ENCODE results near the gene SREK1IP1. TPM values are rescaled to one million over a fixed set of nuclear protein-coding genes. Genes with fewer than 3 reads are reported as not detected.

The SREK1IP1 gene
- 10 to 100 TPM; 17.8 to 31.0 TPM for polyA plus RNA-seq

DNA sequence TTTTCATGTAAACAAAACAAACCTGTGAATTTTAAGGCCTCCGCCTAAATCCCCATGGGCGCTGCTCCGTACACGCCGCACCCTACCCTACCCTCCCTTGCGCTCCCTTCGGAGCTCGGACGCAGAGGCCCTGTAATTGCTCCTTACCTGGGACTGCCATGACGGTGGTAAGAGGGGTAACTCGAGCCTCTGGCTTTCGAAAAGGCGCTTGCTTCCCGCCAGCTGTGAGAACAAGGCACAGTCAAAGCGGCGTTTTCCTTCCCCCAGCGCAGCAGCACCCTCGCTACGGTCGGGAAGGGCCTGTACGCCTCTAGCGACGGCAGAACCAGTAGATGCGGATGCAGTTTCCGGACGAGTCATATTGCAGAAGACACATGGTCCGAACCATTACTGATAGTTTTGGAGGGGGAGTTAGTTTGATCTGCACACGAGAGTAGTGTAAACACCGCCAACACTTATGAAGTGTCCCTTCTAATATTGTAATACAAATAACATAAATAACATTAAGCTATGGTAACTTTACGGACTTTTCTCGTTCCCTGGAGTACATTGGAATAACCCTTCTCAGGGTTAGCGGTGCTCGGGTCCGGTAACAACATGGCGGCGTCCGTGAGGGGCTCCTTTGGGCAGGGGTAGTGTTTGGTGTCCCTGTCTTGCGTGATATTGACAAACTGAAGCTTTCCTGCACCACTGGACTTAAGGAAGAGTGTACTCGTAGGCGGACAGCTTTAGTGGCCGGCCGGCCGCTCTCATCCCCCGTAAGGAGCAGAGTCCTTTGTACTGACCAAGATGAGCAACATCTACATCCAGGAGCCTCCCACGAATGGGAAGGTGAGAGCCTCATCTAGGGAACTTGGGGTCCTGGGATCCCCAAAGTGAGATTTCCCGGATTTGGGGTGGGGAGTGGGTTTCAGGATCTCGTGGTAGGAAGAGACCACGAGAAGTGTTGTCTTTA lies at the start of gene SREK1IP1, which contains the start of gene CWC27:
Gene SREK1IP1 (minus strand): TSS at position 334 of the 955 bp plus-strand sequence. CDS start 174 bp downstream, at position 160.
Gene CWC27 (plus strand): TSS at position 573 of the 955 bp plus-strand sequence. CDS start 217 bp downstream, at position 790.
- Histone ChIP-seq H3K4me1 (ENCODE audit: control insufficient read depth in 2 of 2, insufficient read depth in 2 of 2, low read length in 1 of 2) (peaks cover 0 to 4% of the 10 kb centered on the region in 2 donors), H3K27ac (ENCODE audit: low read depth in 2 of 2, low read length in 1 of 2) (peak within 1 kb of the TSS; percentile 89 to 93), H3K27me3 (ENCODE audit: control insufficient read depth in 1 of 2, insufficient read depth in 2 of 2, low read length in 2 of 2) (no peaks in the 10 kb centered on the region), H3K9me3 (ENCODE audit: control insufficient read depth in 2 of 2, insufficient read depth in 1 of 2, low read depth in 1 of 2, low read length in 1 of 2) (no peaks in the 10 kb centered on the region), H3K4me3 (ENCODE audit: low read depth in 1 of 2, low read length in 2 of 2) (peak within 1 kb of the TSS; percentile 72 to 95), H3K36me3 (ENCODE audit: control insufficient read depth in 2 of 2, insufficient read depth in 2 of 2, low read length in 1 of 2) (no peaks in the 10 kb centered on the region)
- 0% methylated on average over 48 of the region's 48 CpGs for WGBS, 2 donors

DNA sequence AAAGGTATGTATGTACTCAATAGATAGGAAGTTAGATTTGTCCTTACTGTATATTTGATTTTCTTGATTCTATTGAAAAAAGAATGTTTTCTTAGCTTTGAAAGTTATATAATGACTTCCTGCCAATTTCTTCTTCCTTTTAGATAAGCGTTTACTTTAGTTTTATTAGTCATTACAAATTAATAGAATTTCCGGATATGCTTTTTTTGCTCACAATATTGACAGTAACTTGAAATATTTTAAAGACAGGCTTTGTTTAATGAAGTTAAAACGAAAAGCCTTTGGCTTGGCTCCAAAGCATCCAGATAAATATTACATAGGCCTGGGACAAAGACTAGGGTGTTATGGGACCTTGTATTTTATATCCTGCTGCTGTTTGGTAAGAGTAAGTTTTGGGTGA lies 49.8 kb upstream of the SREK1IP1 start:
- Histone ChIP-seq H3K9me3 (ENCODE audit: control insufficient read depth in 2 of 2, insufficient read depth in 1 of 2, low read depth in 1 of 2, low read length in 1 of 2) (no peaks in the 10 kb centered on the region), H3K27ac (ENCODE audit: low read depth in 2 of 2, low read length in 1 of 2) (no peak overlapping the region), H3K36me3 (ENCODE audit: control insufficient read depth in 2 of 2, insufficient read depth in 2 of 2, low read length in 1 of 2) (no peaks in the 10 kb centered on the region), H3K4me3 (ENCODE audit: low read depth in 1 of 2, low read length in 2 of 2) (no peak overlapping the region), H3K27me3 (ENCODE audit: control insufficient read depth in 1 of 2, insufficient read depth in 2 of 2, low read length in 2 of 2) (no peaks in the 10 kb centered on the region), H3K4me1 (ENCODE audit: control insufficient read depth in 2 of 2, insufficient read depth in 2 of 2, low read length in 1 of 2) (no peaks in the 10 kb centered on the region)
- 43% methylated on average over 3 of the region's 3 CpGs for WGBS, 2 donors

DNA sequence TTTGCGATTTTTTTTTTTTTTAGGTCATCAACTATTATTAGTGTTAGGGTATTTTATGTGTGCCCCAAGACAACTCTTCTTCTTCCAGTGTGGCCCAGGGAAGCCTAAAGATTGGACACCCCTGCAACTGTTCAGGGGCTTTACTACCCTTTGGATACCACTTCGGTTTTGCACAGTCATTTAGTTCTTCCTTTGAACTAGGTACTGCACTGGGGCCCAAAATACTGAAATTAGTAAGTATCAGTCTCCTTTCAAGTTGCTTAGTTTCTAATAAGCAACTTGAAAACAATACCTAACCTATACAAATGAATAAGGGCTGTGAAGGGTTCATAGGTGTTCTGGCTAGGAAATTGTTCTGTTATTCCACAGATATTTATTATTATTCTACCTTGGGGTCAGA lies 45.6 kb upstream of the SREK1IP1 start:
- Histone ChIP-seq H3K4me3 (ENCODE audit: low read depth in 1 of 2, low read length in 2 of 2) (no peak overlapping the region), H3K4me1 (ENCODE audit: control insufficient read depth in 2 of 2, insufficient read depth in 2 of 2, low read length in 1 of 2) (no peaks in the 10 kb centered on the region), H3K27ac (ENCODE audit: low read depth in 2 of 2, low read length in 1 of 2) (no peak overlapping the region), H3K9me3 (ENCODE audit: control insufficient read depth in 2 of 2, insufficient read depth in 1 of 2, low read depth in 1 of 2, low read length in 1 of 2) (no peaks in the 10 kb centered on the region), H3K36me3 (ENCODE audit: control insufficient read depth in 2 of 2, insufficient read depth in 2 of 2, low read length in 1 of 2) (no peaks in the 10 kb centered on the region), H3K27me3 (ENCODE audit: control insufficient read depth in 1 of 2, insufficient read depth in 2 of 2, low read length in 2 of 2) (no peaks in the 10 kb centered on the region)
- WGBS, 2 donors = 78 to 79% methylated on average over 2 of the region's 2 CpGs

DNA sequence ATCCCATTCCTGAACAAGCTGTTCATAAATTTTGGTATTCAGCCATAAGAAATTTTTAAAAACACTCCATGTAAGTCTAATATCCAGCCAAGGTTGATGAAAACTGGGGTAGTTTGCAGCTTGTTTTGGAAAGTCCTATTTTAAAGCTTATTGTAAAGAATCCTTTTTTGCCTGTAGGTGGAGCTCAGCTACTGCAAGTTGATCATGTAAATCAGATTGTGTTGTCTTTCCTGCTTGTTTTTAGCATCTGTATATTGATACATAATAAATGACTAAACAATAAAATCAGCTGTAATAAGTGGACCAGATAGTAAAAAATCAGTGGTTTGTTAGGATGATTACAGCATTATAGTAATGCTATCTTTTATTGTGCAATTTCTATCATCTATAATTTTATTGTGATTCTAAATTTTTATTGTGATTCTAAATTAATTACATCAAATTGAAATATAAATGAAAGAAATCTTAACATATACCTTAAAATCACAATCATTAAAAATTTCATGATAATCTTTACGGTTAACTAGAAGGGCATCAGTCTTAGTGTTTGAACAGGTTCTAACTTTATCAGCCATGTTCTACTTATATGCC lies 42.7 kb upstream of the SREK1IP1 start:
- 85 to 93% methylated on average over 1 of the region's 1 CpG for WGBS, 2 donors
- H3K4me1 ChIP-seq (ENCODE audit: control insufficient read depth in 2 of 2, insufficient read depth in 2 of 2, low read length in 1 of 2) = no peaks in the 10 kb centered on the region

DNA sequence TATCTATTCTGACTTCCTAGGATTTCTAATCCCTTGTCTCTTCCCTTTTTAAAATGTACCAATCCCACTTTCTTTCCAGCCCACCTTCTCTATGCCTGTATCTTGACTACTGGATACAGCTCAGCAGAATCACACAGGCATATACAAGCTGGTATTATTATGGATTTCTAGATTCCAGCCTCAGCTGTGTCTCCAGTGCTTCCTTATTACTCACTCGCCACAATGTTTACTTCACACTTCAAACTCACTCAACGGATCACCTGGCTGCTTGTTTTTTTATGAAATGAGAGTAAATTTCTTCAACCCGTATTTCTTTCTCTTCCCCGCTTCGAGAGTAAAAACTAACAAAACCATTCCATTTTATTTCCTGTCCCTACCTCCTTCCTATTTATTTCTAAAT lies 39.0 kb upstream of the SREK1IP1 start:
- H3K36me3 ChIP-seq (ENCODE audit: control insufficient read depth in 2 of 2, insufficient read depth in 2 of 2, low read length in 1 of 2) = no peaks in the 10 kb centered on the region

More for the DNA sequence above, 42.7 kb upstream of the SREK1IP1 start:
- H3K9me3 ChIP-seq (ENCODE audit: control insufficient read depth in 2 of 2, insufficient read depth in 1 of 2, low read depth in 1 of 2, low read length in 1 of 2) = no peaks in the 10 kb centered on the region
- H3K27me3 ChIP-seq (ENCODE audit: control insufficient read depth in 1 of 2, insufficient read depth in 2 of 2, low read length in 2 of 2) = no peaks in the 10 kb centered on the region
- H3K36me3 ChIP-seq (ENCODE audit: control insufficient read depth in 2 of 2, insufficient read depth in 2 of 2, low read length in 1 of 2) = no peaks in the 10 kb centered on the region
- H3K27ac ChIP-seq (ENCODE audit: low read depth in 2 of 2, low read length in 1 of 2) = no peak overlapping the region
- H3K4me3 ChIP-seq (ENCODE audit: low read depth in 1 of 2, low read length in 2 of 2) = no peak overlapping the region

DNA sequence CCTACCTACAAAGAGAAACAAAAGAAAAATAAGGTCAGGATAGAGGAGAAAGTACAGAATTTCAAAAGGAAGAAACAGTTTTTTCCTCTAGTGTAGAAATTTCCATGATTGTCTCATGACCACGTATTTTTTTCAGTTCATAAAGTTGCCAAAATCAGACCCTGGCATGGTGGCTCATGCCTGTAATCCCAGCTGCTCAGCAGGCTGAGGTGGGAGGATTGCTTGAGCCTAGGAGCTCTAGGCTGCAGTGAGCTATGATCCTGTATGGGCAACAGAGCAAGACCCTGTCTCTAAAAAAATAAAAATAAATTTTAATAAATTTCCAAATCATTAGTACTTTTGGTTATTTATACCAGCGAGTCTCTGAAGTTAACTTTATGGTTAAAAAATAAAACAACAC lies 38.0 kb upstream of the SREK1IP1 start:
- H3K9me3 ChIP-seq (ENCODE audit: control insufficient read depth in 2 of 2, insufficient read depth in 1 of 2, low read depth in 1 of 2, low read length in 1 of 2) = no peaks in the 10 kb centered on the region
- no peaks in the 10 kb centered on the region for H3K36me3 ChIP-seq (ENCODE audit: control insufficient read depth in 2 of 2, insufficient read depth in 2 of 2, low read length in 1 of 2)
- 86% methylated on average over 2 of the region's 2 CpGs for WGBS, 2 donors
- no peak overlapping the region for H3K27ac ChIP-seq (ENCODE audit: low read depth in 2 of 2, low read length in 1 of 2)
- H3K27me3 ChIP-seq (ENCODE audit: control insufficient read depth in 1 of 2, insufficient read depth in 2 of 2, low read length in 2 of 2) = no peaks in the 10 kb centered on the region
- H3K4me3 ChIP-seq (ENCODE audit: low read depth in 1 of 2, low read length in 2 of 2) = no peak overlapping the region
- H3K4me1 ChIP-seq (ENCODE audit: control insufficient read depth in 2 of 2, insufficient read depth in 2 of 2, low read length in 1 of 2) = no peaks in the 10 kb centered on the region

More for the DNA sequence above, 39.0 kb upstream of the SREK1IP1 start:
- H3K4me1 ChIP-seq (ENCODE audit: control insufficient read depth in 2 of 2, insufficient read depth in 2 of 2, low read length in 1 of 2) = no peaks in the 10 kb centered on the region
- no peak overlapping the region for H3K27ac ChIP-seq (ENCODE audit: low read depth in 2 of 2, low read length in 1 of 2)
- no peaks in the 10 kb centered on the region for H3K27me3 ChIP-seq (ENCODE audit: control insufficient read depth in 1 of 2, insufficient read depth in 2 of 2, low read length in 2 of 2)
- no peak overlapping the region for H3K4me3 ChIP-seq (ENCODE audit: low read depth in 1 of 2, low read length in 2 of 2)
- 76 to 85% methylated on average over 5 of the region's 5 CpGs for WGBS, 2 donors
- H3K9me3 ChIP-seq (ENCODE audit: control insufficient read depth in 2 of 2, insufficient read depth in 1 of 2, low read depth in 1 of 2, low read length in 1 of 2) = no peaks in the 10 kb centered on the region

DNA sequence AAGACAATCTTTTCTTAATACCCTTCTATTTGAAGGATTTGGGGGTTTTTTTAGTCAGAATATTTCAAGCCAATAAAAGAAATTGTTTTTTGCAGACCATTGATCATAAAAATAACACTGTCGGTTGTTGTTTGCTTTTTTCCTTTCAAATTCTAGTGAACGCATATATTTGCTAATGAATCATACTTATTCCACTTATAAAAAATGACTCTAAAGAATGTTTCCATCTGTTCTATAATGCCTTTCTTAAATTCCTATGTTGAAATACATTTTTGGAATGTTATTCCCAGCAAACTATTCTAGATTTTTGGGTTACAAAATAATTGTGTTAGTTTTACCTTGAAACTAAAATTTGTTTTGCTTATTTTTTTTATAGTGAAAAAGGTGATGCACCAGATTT lies 32.4 kb upstream of the SREK1IP1 start:
- Histone ChIP-seq H3K9me3 (ENCODE audit: control insufficient read depth in 2 of 2, insufficient read depth in 1 of 2, low read depth in 1 of 2, low read length in 1 of 2) (no peaks in the 10 kb centered on the region), H3K27ac (ENCODE audit: low read depth in 2 of 2, low read length in 1 of 2) (no peak overlapping the region), H3K27me3 (ENCODE audit: control insufficient read depth in 1 of 2, insufficient read depth in 2 of 2, low read length in 2 of 2) (no peaks in the 10 kb centered on the region), H3K4me1 (ENCODE audit: control insufficient read depth in 2 of 2, insufficient read depth in 2 of 2, low read length in 1 of 2) (no peaks in the 10 kb centered on the region), H3K4me3 (ENCODE audit: low read depth in 1 of 2, low read length in 2 of 2) (no peak overlapping the region), H3K36me3 (ENCODE audit: control insufficient read depth in 2 of 2, insufficient read depth in 2 of 2, low read length in 1 of 2) (no peaks in the 10 kb centered on the region)
- 91% methylated on average over 2 of the region's 2 CpGs for WGBS, 2 donors

DNA sequence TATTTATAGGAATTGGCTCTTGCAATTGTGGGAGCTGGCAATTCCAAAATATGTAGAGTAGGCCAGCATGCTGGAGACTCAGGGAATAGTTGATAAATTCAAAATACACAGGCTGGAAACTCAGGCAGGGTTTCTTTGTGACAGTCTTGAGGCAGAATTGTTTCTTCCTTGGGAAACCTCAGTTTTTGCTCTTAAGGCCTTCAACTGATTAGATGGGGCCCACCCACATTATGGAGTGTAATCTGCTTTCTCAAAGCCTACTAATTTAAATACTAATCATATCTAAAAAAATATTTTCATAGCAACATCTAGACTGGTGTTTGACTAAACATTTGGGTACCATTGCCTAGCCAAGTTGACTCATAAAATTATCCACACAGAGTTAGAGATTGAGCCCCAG lies 27.8 kb upstream of the SREK1IP1 start:
- H3K36me3 ChIP-seq (ENCODE audit: control insufficient read depth in 2 of 2, insufficient read depth in 2 of 2, low read length in 1 of 2) = no peaks in the 10 kb centered on the region
- H3K4me1 ChIP-seq (ENCODE audit: control insufficient read depth in 2 of 2, insufficient read depth in 2 of 2, low read length in 1 of 2) = no peaks in the 10 kb centered on the region
- H3K27ac ChIP-seq (ENCODE audit: low read depth in 2 of 2, low read length in 1 of 2) = no peak overlapping the region
- H3K4me3 ChIP-seq (ENCODE audit: low read depth in 1 of 2, low read length in 2 of 2) = no peak overlapping the region
- no peaks in the 10 kb centered on the region for H3K27me3 ChIP-seq (ENCODE audit: control insufficient read depth in 1 of 2, insufficient read depth in 2 of 2, low read length in 2 of 2)
- no peaks in the 10 kb centered on the region for H3K9me3 ChIP-seq (ENCODE audit: control insufficient read depth in 2 of 2, insufficient read depth in 1 of 2, low read depth in 1 of 2, low read length in 1 of 2)

DNA sequence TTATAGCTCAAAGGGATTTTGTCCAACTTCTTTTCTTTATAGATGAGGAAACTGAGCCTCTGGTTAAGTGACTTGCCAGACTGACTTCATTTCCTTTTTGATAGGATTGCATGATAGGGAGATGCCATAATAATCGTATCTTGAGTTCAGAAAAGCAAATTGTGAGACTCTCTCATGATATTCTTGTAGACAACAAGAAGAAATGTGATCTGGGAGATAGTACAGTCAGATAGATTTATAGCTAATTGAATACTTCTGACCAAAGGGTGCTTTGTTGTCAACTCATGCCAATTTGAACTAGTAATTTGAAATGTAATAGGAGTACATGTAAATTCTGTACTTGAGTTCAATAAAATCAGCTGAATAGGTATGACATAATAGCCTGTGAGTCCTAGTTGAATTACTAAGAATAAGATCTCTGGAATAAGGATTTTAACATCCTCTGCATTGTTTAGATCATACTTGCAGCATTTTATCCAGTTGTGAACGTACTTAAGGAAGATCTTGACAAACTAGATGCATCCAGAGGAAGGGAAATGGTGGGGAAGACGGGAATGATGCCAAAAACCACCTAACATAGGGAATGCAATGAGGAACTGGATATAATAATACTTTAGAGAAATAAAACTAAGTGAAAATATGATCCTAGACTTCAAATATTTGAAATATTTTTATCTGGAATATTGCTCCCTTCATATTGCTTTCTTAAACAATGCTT lies 25.7 kb upstream of the SREK1IP1 start:
- WGBS, 2 donors = 79 to 85% methylated on average over 3 of the region's 3 CpGs
- Histone ChIP-seq H3K9me3 (ENCODE audit: control insufficient read depth in 2 of 2, insufficient read depth in 1 of 2, low read depth in 1 of 2, low read length in 1 of 2) (no peaks in the 10 kb centered on the region), H3K27ac (ENCODE audit: low read depth in 2 of 2, low read length in 1 of 2) (no peak overlapping the region), H3K4me3 (ENCODE audit: low read depth in 1 of 2, low read length in 2 of 2) (no peak overlapping the region), H3K27me3 (ENCODE audit: control insufficient read depth in 1 of 2, insufficient read depth in 2 of 2, low read length in 2 of 2) (no peaks in the 10 kb centered on the region), H3K36me3 (ENCODE audit: control insufficient read depth in 2 of 2, insufficient read depth in 2 of 2, low read length in 1 of 2) (no peaks in the 10 kb centered on the region), H3K4me1 (ENCODE audit: control insufficient read depth in 2 of 2, insufficient read depth in 2 of 2, low read length in 1 of 2) (no peaks in the 10 kb centered on the region)
